Activated naive CD4-positive, alpha-beta T cell treated with anti-CD3 and anti-CD28 coated beads, Interleukin-2, amount 10 ng/mL, durations not matched to agents 7 days and 5 days (primary cell): Measurements from ENCODE around the gene PLA2G2A.

Experiments
- CTCF ChIA-PET: fragments of 350-600 bp; sonication (Branson Sonifier 250); formaldehyde crosslinking; loops from one replicate; lab custom pipeline; 2021; ENCODE audit warnings: antibody characterized with exemption; lab: Charles Lee
- DNase-seq: peaks from one replicate; pipeline ENCODE4 v3.0.0-alpha.2; 2020
- H3K27ac Mint-ChIP-seq: one replicate; pipeline ENCODE4 v1.8.0; 2021; ENCODE audit warnings: mild to moderate bottlenecking, moderate library complexity, mixed read lengths
- H3K27me3 Mint-ChIP-seq: one replicate; pipeline ENCODE4 v1.8.0; 2021; ENCODE audit warnings: mild to moderate bottlenecking, mixed read lengths
- H3K36me3 Mint-ChIP-seq: one replicate; pipeline ENCODE4 v1.8.0; 2021; ENCODE audit warnings: mixed read lengths
- H3K4me1 Mint-ChIP-seq: one replicate; pipeline ENCODE4 v1.8.0; 2021; ENCODE audit warnings: mixed read lengths
- H3K4me3 Mint-ChIP-seq: one replicate; pipeline ENCODE4 v1.8.0; 2021; ENCODE audit warnings: mild to moderate bottlenecking, moderate library complexity, mixed read lengths
- H3K9me3 Mint-ChIP-seq: one replicate; pipeline ENCODE4 v1.8.0; 2021; ENCODE audit warnings: mixed read lengths

The PLA2G2A gene

GRCh38 chr1:19981507-19982312 is 2.3 kb upstream of the PLA2G2A start:
- no peaks in the 10 kb centered on the region for H3K4me1 Mint-ChIP-seq
- DNase-seq = no peak
- H3K36me3 Mint-ChIP-seq = no peaks in the 10 kb centered on the region
- no peaks in the 10 kb centered on the region for H3K9me3 Mint-ChIP-seq
- H3K27me3 Mint-ChIP-seq = peaks cover 18% of the 10 kb centered on the region
- CTCF ChIA-PET = no interaction called here
- no peak overlapping the region for H3K27ac Mint-ChIP-seq
- H3K4me3 Mint-ChIP-seq = no peak overlapping the region

- Mint-ChIP-seq H3K27ac (no peak overlapping the region), H3K27me3 (peaks cover 24% of the 10 kb centered on the region), H3K36me3 (no peaks in the 10 kb centered on the region), H3K4me3 (no peak overlapping the region), H3K9me3 (no peaks in the 10 kb centered on the region), H3K4me1 (no peaks in the 10 kb centered on the region)
- DNase-seq = no peak
- CTCF ChIA-PET = no interaction called here
Observed at GRCh38 chr1:19981170-19981506, 1.7 kb upstream of the PLA2G2A start.

GRCh38 chr1:19980314-19980713 is 896 bp upstream of the PLA2G2A start:
- no peaks in the 10 kb centered on the region for H3K9me3 Mint-ChIP-seq
- peaks cover 25% of the 10 kb centered on the region for H3K27me3 Mint-ChIP-seq
- H3K4me3 Mint-ChIP-seq = no peak overlapping the region
- H3K27ac Mint-ChIP-seq = no peak overlapping the region
- H3K36me3 Mint-ChIP-seq = no peaks in the 10 kb centered on the region
- CTCF ChIA-PET = no interaction called here
- no peaks in the 10 kb centered on the region for H3K4me1 Mint-ChIP-seq
- no peak for DNase-seq

- H3K27me3 Mint-ChIP-seq = peaks cover 32% of the 10 kb centered on the region
- H3K4me1 Mint-ChIP-seq = no peaks in the 10 kb centered on the region
- no peak for DNase-seq
- CTCF ChIA-PET = no interaction called here
- no peak overlapping the region for H3K27ac Mint-ChIP-seq
- H3K36me3 Mint-ChIP-seq = no peaks in the 10 kb centered on the region
- H3K9me3 Mint-ChIP-seq = no peaks in the 10 kb centered on the region
- no peak overlapping the region for H3K4me3 Mint-ChIP-seq
Observed at GRCh38 chr1:19978143-19978542, 1.3 kb downstream of the PLA2G2A start.

GRCh38 chr1:19976317-19977003 is 3.0 kb downstream of the PLA2G2A start:
- no peak overlapping the region for H3K4me3 Mint-ChIP-seq
- no peaks in the 10 kb centered on the region for H3K4me1 Mint-ChIP-seq
- no peak overlapping the region for H3K27ac Mint-ChIP-seq
- no peak for DNase-seq
- peaks cover 31% of the 10 kb centered on the region for H3K27me3 Mint-ChIP-seq
- no peaks in the 10 kb centered on the region for H3K36me3 Mint-ChIP-seq
- CTCF ChIA-PET = interaction anchor here (1.3 kb wide), 1 partner anchor 72 kb away, joined by 3 read pairs; no protein-coding TSS in a partner anchor
- H3K9me3 Mint-ChIP-seq = no peaks in the 10 kb centered on the region

GRCh38 chr1:19975423-19976193 is 3.8 kb downstream of the PLA2G2A start:
- no peaks in the 10 kb centered on the region for H3K9me3 Mint-ChIP-seq
- H3K36me3 Mint-ChIP-seq = no peaks in the 10 kb centered on the region
- CTCF ChIA-PET = interaction anchor here (0.8 to 1.5 kb wide), 6 partner anchors 14 to 518 kb away, joined by 3 to 7 read pairs (median 4); no protein-coding TSS in a partner anchor
- DNase-seq = no peak
- no peak overlapping the region for H3K27ac Mint-ChIP-seq
- H3K4me3 Mint-ChIP-seq = no peak overlapping the region
- peaks cover 32% of the 10 kb centered on the region for H3K27me3 Mint-ChIP-seq
- H3K4me1 Mint-ChIP-seq = no peaks in the 10 kb centered on the region

- no peak overlapping the region for H3K4me3 Mint-ChIP-seq
- peak; percentile 32 for DNase-seq
- H3K9me3 Mint-ChIP-seq = no peaks in the 10 kb centered on the region
- no peak overlapping the region for H3K27ac Mint-ChIP-seq
- peaks cover 37% of the 10 kb centered on the region for H3K27me3 Mint-ChIP-seq
- CTCF ChIA-PET = interaction anchor here (0.8 to 1.5 kb wide), 7 partner anchors 11 to 519 kb away, joined by 3 to 7 read pairs (median 4); no protein-coding TSS in a partner anchor
- H3K4me1 Mint-ChIP-seq = no peaks in the 10 kb centered on the region
- no peaks in the 10 kb centered on the region for H3K36me3 Mint-ChIP-seq
Observed at GRCh38 chr1:19974822-19975416, 4.5 kb downstream of the PLA2G2A start.

GRCh38 chr1:19973616-19974015 is 5.8 kb downstream of the PLA2G2A start:
- Mint-ChIP-seq H3K4me3 (no peak overlapping the region), H3K27ac (no peak overlapping the region), H3K9me3 (no peaks in the 10 kb centered on the region), H3K27me3 (peaks cover 38% of the 10 kb centered on the region), H3K36me3 (no peaks in the 10 kb centered on the region), H3K4me1 (no peaks in the 10 kb centered on the region)
- CTCF ChIA-PET = no interaction called here
- no peak for DNase-seq

GRCh38 chr1:19971664-19972063 is 7.8 kb downstream of the PLA2G2A start:
- Mint-ChIP-seq H3K4me1 (no peaks in the 10 kb centered on the region), H3K36me3 (no peaks in the 10 kb centered on the region), H3K27ac (no peak overlapping the region), H3K27me3 (peaks cover 35% of the 10 kb centered on the region), H3K9me3 (no peaks in the 10 kb centered on the region), H3K4me3 (no peak overlapping the region)
- CTCF ChIA-PET = no interaction called here
- DNase-seq = no peak

GRCh38 chr1:19969898-19970660 is 9.3 kb downstream of the PLA2G2A start:
- H3K27me3 Mint-ChIP-seq = peaks cover 31% of the 10 kb centered on the region
- CTCF ChIA-PET = no interaction called here
- no peak overlapping the region for H3K27ac Mint-ChIP-seq
- DNase-seq = no peak
- H3K36me3 Mint-ChIP-seq = no peaks in the 10 kb centered on the region
- H3K4me3 Mint-ChIP-seq = no peak overlapping the region
- H3K9me3 Mint-ChIP-seq = no peaks in the 10 kb centered on the region
- no peaks in the 10 kb centered on the region for H3K4me1 Mint-ChIP-seq

- Mint-ChIP-seq H3K27me3 (peaks cover 37% of the 10 kb centered on the region), H3K27ac (no peak overlapping the region), H3K4me1 (no peaks in the 10 kb centered on the region), H3K4me3 (no peak overlapping the region), H3K9me3 (no peaks in the 10 kb centered on the region), H3K36me3 (no peaks in the 10 kb centered on the region)
- no peak for DNase-seq
- CTCF ChIA-PET = interaction anchor here (0.7 kb wide), 1 partner anchor 620 kb away, joined by 3 read pairs; no protein-coding TSS in a partner anchor
Observed at GRCh38 chr1:19967808-19968207, 11.6 kb downstream of the PLA2G2A start.

- peaks cover 34% of the 10 kb centered on the region for H3K27me3 Mint-ChIP-seq
- no peak for DNase-seq
- H3K36me3 Mint-ChIP-seq = no peaks in the 10 kb centered on the region
- H3K27ac Mint-ChIP-seq = no peak overlapping the region
- CTCF ChIA-PET = interaction anchor here (1.4 kb wide), 1 partner anchor 10 kb away, joined by 4 read pairs; no protein-coding TSS in a partner anchor
- no peak overlapping the region for H3K4me3 Mint-ChIP-seq
- H3K9me3 Mint-ChIP-seq = no peaks in the 10 kb centered on the region
- no peaks in the 10 kb centered on the region for H3K4me1 Mint-ChIP-seq
Observed at GRCh38 chr1:19964542-19964941, 14.9 kb downstream of the PLA2G2A start.

- CTCF ChIA-PET = interaction anchor here (1.4 kb wide), 1 partner anchor 11 kb away, joined by 4 read pairs; no protein-coding TSS in a partner anchor
- Mint-ChIP-seq H3K27ac (no peak overlapping the region), H3K4me3 (no peak overlapping the region), H3K36me3 (no peaks in the 10 kb centered on the region), H3K9me3 (no peaks in the 10 kb centered on the region), H3K4me1 (no peaks in the 10 kb centered on the region), H3K27me3 (peaks cover 37% of the 10 kb centered on the region)
- DNase-seq = no peak
Observed at GRCh38 chr1:19963636-19964035, 15.8 kb downstream of the PLA2G2A start.
